Sigmoid colon (tissue), 4 donors: ENCODE data around the gene SOX13.

ENCODE experiments used
- CTCF ChIP-seq, 4 experiments: fragments of 450-650 bp in 3 of 4; fragments of 200-600 bp in 1 of 4; IDR thresholded peaks; one replicate each; pipeline ENCODE4 v1.5.1; 2016 to 2019; ENCODE audit warnings: antibody characterized with exemption in 4 of 4, mild to moderate bottlenecking in 3 of 4, moderate library complexity in 2 of 4
- POLR2AphosphoS5 ChIP-seq, 4 donors: sonication (generic); formaldehyde crosslinking; IDR thresholded peaks; one replicate each; pipeline ENCODE4 v1.6.1; 2017; ENCODE audit warnings: antibody characterized with exemption in 4 of 4

GRCh38 chr1:204161609-204162493 is 88.9 kb downstream of the SOX13 start:
- TF ChIP-seq CTCF (IDR thresholded peaks at IDR 0.05) (no peak), POLR2AphosphoS5 (IDR thresholded peaks at IDR 0.05) (no peak)
